ENCODE measurements around the gene MRPS34.

DNA sequence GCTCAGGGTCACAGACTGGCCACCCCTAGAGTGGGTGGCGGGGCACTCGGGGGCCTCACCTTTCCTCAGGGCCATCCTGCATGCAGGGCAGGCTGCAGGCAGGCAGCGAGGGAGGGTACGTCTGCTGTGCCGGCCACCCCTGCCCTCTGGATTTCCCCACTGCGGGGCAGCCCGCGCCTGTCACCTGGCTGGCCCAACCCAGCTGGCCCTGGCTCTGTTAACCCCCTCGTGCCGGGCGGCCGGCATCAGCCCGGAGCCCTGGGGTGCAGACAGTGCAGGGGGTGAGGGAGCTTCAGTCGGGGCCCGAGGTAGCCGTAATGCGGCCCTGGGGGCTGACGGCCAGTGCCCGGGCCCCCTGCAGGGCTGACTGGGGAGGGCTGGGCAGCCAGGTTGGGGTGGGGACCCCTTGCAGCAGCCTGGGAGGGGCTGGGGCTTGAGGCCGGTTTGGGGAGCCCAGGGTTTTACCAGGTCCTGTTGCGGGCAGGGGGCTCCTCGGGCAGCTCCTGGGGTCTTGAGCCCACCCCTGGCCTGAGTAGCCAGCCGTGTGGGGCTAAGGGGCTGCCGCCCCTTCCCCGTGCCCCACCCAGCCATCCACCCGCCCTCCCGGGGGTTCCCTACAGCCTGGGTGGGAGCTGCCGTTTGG lies 20.8 kb upstream of the MRPS34 start, which contains the start of gene IGFALS:
- no peak for TF ChIP-seq POLR2A (IDR thresholded peaks at IDR 0.05)
- TF ChIP-seq, protein P1, sequence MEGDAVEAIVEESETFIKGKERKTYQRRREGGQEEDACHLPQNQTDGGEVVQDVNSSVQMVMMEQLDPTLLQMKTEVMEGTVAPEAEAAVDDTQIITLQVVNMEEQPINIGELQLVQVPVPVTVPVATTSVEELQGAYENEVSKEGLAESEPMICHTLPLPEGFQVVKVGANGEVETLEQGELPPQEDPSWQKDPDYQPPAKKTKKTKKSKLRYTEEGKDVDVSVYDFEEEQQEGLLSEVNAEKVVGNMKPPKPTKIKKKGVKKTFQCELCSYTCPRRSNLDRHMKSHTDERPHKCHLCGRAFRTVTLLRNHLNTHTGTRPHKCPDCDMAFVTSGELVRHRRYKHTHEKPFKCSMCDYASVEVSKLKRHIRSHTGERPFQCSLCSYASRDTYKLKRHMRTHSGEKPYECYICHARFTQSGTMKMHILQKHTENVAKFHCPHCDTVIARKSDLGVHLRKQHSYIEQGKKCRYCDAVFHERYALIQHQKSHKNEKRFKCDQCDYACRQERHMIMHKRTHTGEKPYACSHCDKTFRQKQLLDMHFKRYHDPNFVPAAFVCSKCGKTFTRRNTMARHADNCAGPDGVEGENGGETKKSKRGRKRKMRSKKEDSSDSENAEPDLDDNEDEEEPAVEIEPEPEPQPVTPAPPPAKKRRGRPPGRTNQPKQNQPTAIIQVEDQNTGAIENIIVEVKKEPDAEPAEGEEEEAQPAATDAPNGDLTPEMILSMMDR (IDR thresholded peaks at IDR 0.05) = no peak

Data from transverse colon (tissue), 3 donors.